Upper lobe of left lung (tissue), 4 donors: ENCODE data around the gene ADAM17.

Experiments used
- POLR2A ChIP-seq, 4 donors: fragments of 450-650 bp; IDR thresholded peaks; one replicate each; pipeline ENCODE4 v1.5.1; 2016 to 2017; ENCODE audit warnings: antibody characterized with exemption in 4 of 4, mild to moderate bottlenecking in 2 of 4
- POLR2AphosphoS5 ChIP-seq, 2 donors: sonication (generic); formaldehyde crosslinking; IDR thresholded peaks; one replicate each; pipeline ENCODE4 v1.5.1; 2017; ENCODE audit warnings: antibody characterized with exemption in 2 of 2
- TF ChIP-seq, protein P1 (sequence below), 6 experiments: fragments of 450-650 bp in 4 of 6; fragments of 200-600 bp in 2 of 6; sonication (generic) in 2 of 6; IDR thresholded peaks; one replicate each; pipeline ENCODE4 v1.5.1; 2016 to 2019; ENCODE audit warnings: antibody characterized with exemption in 6 of 6

DNA sequence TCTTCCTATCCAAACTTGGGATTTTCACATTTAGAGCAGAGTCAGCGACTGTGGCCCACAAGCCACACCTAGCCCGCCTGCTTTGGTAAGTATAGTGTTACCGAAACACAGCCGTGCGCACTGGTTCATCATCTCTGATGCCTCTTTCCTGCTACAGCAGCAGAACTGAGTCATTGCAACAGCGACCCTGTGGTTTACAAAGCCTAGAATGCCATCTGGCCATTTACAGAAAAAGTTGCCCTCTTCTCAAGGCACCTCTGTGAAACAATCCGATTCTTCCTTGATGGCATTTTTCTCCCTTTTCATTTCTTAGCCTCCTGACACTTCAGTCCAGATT, 92.0 kb downstream of the ADAM17 start:
- TF ChIP-seq, protein P1, sequence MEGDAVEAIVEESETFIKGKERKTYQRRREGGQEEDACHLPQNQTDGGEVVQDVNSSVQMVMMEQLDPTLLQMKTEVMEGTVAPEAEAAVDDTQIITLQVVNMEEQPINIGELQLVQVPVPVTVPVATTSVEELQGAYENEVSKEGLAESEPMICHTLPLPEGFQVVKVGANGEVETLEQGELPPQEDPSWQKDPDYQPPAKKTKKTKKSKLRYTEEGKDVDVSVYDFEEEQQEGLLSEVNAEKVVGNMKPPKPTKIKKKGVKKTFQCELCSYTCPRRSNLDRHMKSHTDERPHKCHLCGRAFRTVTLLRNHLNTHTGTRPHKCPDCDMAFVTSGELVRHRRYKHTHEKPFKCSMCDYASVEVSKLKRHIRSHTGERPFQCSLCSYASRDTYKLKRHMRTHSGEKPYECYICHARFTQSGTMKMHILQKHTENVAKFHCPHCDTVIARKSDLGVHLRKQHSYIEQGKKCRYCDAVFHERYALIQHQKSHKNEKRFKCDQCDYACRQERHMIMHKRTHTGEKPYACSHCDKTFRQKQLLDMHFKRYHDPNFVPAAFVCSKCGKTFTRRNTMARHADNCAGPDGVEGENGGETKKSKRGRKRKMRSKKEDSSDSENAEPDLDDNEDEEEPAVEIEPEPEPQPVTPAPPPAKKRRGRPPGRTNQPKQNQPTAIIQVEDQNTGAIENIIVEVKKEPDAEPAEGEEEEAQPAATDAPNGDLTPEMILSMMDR (IDR thresholded peaks at IDR 0.05), result no peak
- TF ChIP-seq POLR2AphosphoS5 (IDR thresholded peaks at IDR 0.05), result no peak
- no peak for TF ChIP-seq POLR2A (IDR thresholded peaks at IDR 0.05)
